ENCODE data around the gene ELOA2.
"Not testable (repeated sequence)": the region's sequence is repeated elsewhere in the genome, so short reads cannot be mapped to it uniquely, and the experiment has no call there.

Gene ELOA2

GRCh38 chr18:47028738-47029137 lies 6.7 kb downstream of the ELOA2 start:
- not testable (repeated sequence) for H3K4me1 ChIP-seq; H3K9me3 ChIP-seq (ENCODE audit: control insufficient read depth, low read length); H3K9ac ChIP-seq; H3K27ac ChIP-seq; H3K79me2 ChIP-seq; H2AFZ ChIP-seq; H3K27me3 ChIP-seq (ENCODE audit: control insufficient read depth, insufficient read depth, low read length); H3K4me2 ChIP-seq (ENCODE audit: low read length); H3K36me3 ChIP-seq (ENCODE audit: control insufficient read depth, insufficient read depth, low read length); H3K4me3 ChIP-seq (ENCODE audit: low read depth, low read length)

GRCh38 chr18:47025557-47026174 lies 9.8 kb downstream of the ELOA2 start:
- H3K27me3 ChIP-seq (ENCODE audit: control insufficient read depth, insufficient read depth, low read length); H3K4me3 ChIP-seq (ENCODE audit: low read depth, low read length): not testable (repeated sequence)

GRCh38 chr18:47023769-47024465 lies 11.5 kb downstream of the ELOA2 start:
- not testable (repeated sequence) for H3K4me2 ChIP-seq (ENCODE audit: low read length); H3K4me1 ChIP-seq; H2AFZ ChIP-seq; H3K27me3 ChIP-seq (ENCODE audit: control insufficient read depth, insufficient read depth, low read length); H3K9ac ChIP-seq; H3K27ac ChIP-seq; H3K9me3 ChIP-seq (ENCODE audit: control insufficient read depth, low read length); H3K4me3 ChIP-seq (ENCODE audit: low read depth, low read length); H3K79me2 ChIP-seq; H3K36me3 ChIP-seq (ENCODE audit: control insufficient read depth, insufficient read depth, low read length)

More at GRCh38 chr18:47025557-47026174, 9.8 kb downstream of the ELOA2 start:
- not testable (repeated sequence) for H3K4me1 ChIP-seq; H3K9ac ChIP-seq; H2AFZ ChIP-seq; H3K9me3 ChIP-seq (ENCODE audit: control insufficient read depth, low read length); H3K27ac ChIP-seq; H3K4me2 ChIP-seq (ENCODE audit: low read length); H3K79me2 ChIP-seq; H3K36me3 ChIP-seq (ENCODE audit: control insufficient read depth, insufficient read depth, low read length)

- not testable (repeated sequence) for H3K4me3 ChIP-seq (ENCODE audit: low read depth, low read length); H3K27me3 ChIP-seq (ENCODE audit: control insufficient read depth, insufficient read depth, low read length); H3K27ac ChIP-seq; H3K4me1 ChIP-seq; H3K36me3 ChIP-seq (ENCODE audit: control insufficient read depth, insufficient read depth, low read length); H3K9ac ChIP-seq; H3K9me3 ChIP-seq (ENCODE audit: control insufficient read depth, low read length); H3K79me2 ChIP-seq; H2AFZ ChIP-seq; H3K4me2 ChIP-seq (ENCODE audit: low read length)
These were observed 12.6 kb downstream of the ELOA2 start for GRCh38 chr18:47022821-47023220.

- H3K36me3 ChIP-seq (ENCODE audit: control insufficient read depth, insufficient read depth, low read length); H3K27ac ChIP-seq; H3K79me2 ChIP-seq; H3K4me2 ChIP-seq (ENCODE audit: low read length); H2AFZ ChIP-seq; H3K27me3 ChIP-seq (ENCODE audit: control insufficient read depth, insufficient read depth, low read length); H3K4me3 ChIP-seq (ENCODE audit: low read depth, low read length); H3K9ac ChIP-seq; H3K9me3 ChIP-seq (ENCODE audit: control insufficient read depth, low read length); H3K4me1 ChIP-seq: not testable (repeated sequence)
These were observed 14.7 kb downstream of the ELOA2 start for GRCh38 chr18:47020757-47021156.

- H3K4me3 ChIP-seq (ENCODE audit: low read depth, low read length); H3K4me2 ChIP-seq (ENCODE audit: low read length); H3K27me3 ChIP-seq (ENCODE audit: control insufficient read depth, insufficient read depth, low read length); H3K27ac ChIP-seq; H3K79me2 ChIP-seq; H3K4me1 ChIP-seq; H3K36me3 ChIP-seq (ENCODE audit: control insufficient read depth, insufficient read depth, low read length); H3K9me3 ChIP-seq (ENCODE audit: control insufficient read depth, low read length); H2AFZ ChIP-seq; H3K9ac ChIP-seq: not testable (repeated sequence)
These were observed 15.6 kb downstream of the ELOA2 start for GRCh38 chr18:47019870-47020269.
